Endothelial cell of umbilical vein (primary cell): ENCODE results near the gene CCDC40.

Source experiments
- CTCF ChIP-seq, 2 donors: IDR thresholded peaks; 1 replicate in 1 of 2; 2 replicates in 1 of 2; pipeline ENCODE4 v1.5.1; 2011; ENCODE audit warnings: low read length in 2 of 2, mild to moderate bottlenecking in 2 of 2, moderate library complexity in 2 of 2, control low read depth in 1 of 2, inconsistent platforms in 1 of 2, low read depth in 1 of 2; ENCODE audit not compliant: insufficient read depth in 1 of 2; ENCODE audit errors: extremely low read depth in 1 of 2
- EZH2 ChIP-seq: IDR thresholded peaks from 2 replicates; pipeline ENCODE4 v1.6.1; 2012; ENCODE audit warnings: borderline replicate concordance, low read depth, mild to moderate bottlenecking, moderate library complexity, low read length, inconsistent platforms; ENCODE audit not compliant: severe bottlenecking
- JUN ChIP-seq: IDR thresholded peaks from 2 replicates; pipeline ENCODE4 v1.6.1; 2011; ENCODE audit warnings: borderline replicate concordance, low read depth; ENCODE audit not compliant: insufficient read length, insufficient read depth
- MAX ChIP-seq: IDR thresholded peaks from 2 replicates; pipeline ENCODE4 v1.6.1; 2011; ENCODE audit not compliant: insufficient read depth, insufficient read length
- POLR2A ChIP-seq: IDR thresholded peaks from 2 replicates; pipeline ENCODE4 v1.6.1; 2012; ENCODE audit warnings: low read depth, mild to moderate bottlenecking, control low read depth, low read length
- POLR2AphosphoS5 ChIP-seq: IDR thresholded peaks from 2 replicates; pipeline ENCODE4 v1.6.1; 2012; ENCODE audit warnings: low read depth, mild to moderate bottlenecking, control low read depth, low read length, moderate library complexity; ENCODE audit not compliant: insufficient read depth

GRCh38 chr17:80011989-80012555, 24.4 kb upstream of the CCDC40 start:
- TF ChIP-seq CTCF (IDR thresholded peaks at IDR 0.05; ENCODE audit: extremely low read depth in 1 of 2, insufficient read depth in 1 of 2, low read depth in 1 of 2, low read length in 2 of 2) (no peak), EZH2 (no peak), POLR2A (no peak), POLR2AphosphoS5 (no peak), JUN (no peak), MAX (no peak)
